ENCODE data around the gene SUPT3H. TPM values are rescaled to one million over a fixed set of nuclear protein-coding genes. Genes with fewer than 3 reads are reported as not detected.
A peak's percentile ranks its signal among the peaks of the same experiment; 100 is the strongest.
"Not testable (repeated sequence)": the region's sequence is repeated elsewhere in the genome, so short reads cannot be mapped to it uniquely, and the experiment has no call there.

The SUPT3H gene
- total and polyA plus RNA-seq, 2 donors = 5.5 to 11.9 TPM

DNA sequence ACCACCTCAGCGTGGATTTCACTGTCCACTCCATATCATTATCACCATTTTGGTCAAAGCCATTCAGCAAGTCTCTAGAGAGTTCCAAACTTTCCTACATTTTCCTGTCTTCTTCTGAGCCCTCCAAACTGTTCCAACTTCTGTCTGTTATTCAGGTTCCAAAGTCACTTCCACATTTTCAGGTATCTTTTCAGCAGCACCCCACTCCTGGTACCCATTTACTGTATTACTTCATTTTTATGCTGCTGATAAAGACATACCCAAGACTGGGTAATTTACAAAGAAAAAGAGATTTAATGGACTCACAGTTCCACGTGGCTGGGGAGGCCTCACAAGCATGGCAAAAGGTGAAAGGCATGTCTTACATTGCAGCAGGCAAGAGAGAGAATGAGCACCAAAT lies 512.5 kb downstream of the SUPT3H start:
- H3K9me3 ChIP-seq (ENCODE audit: control insufficient read depth in 2 of 2, insufficient read depth in 1 of 2, low read length in 1 of 2); H3K4me3 ChIP-seq (ENCODE audit: low read length in 2 of 2); H3K4me1 ChIP-seq (ENCODE audit: control insufficient read depth in 2 of 2, insufficient read depth in 2 of 2, low read length in 2 of 2); H3K27ac ChIP-seq (ENCODE audit: low read depth in 1 of 2, low read length in 1 of 2); H3K27me3 ChIP-seq (ENCODE audit: control insufficient read depth in 2 of 2, insufficient read depth in 1 of 2, low read length in 1 of 2); DNase-seq (ENCODE audit: low read depth in 6 of 9, low spot score in 9 of 9); H3K36me3 ChIP-seq (ENCODE audit: control insufficient read depth in 2 of 2, insufficient read depth in 2 of 2, low read length in 1 of 2): not testable (repeated sequence)
- WGBS = 90% methylated on average over 2 of the region's 2 CpGs

DNA sequence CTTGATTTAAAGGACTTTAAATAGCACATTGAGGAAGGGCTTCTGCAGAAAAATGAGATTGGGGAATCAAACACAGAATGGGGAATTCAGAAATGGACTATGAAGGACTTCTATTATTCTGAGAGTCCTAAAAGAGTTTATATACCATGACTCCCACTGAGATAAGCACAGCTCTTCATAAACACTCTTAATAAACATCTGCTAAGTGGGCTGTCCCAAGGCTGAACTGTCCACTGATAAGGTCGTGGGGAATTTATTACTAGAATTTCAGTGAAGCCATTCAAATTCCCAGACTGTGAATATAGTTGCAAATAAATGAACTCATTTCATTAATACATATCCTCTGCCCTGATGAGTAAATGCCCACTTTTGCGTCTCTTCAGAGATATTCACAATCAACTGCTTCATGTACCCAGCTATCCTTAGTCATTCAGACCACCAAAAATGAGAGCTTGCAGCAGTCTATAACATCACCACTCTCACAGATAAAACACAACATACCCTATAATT lies 517.8 kb downstream of the SUPT3H start:
- no peak overlapping the region for H3K27ac ChIP-seq (ENCODE audit: low read depth in 1 of 2, low read length in 1 of 2)
- 77% methylated on average over 2 of the region's 2 CpGs for WGBS
- no peak overlapping the region for H3K4me3 ChIP-seq (ENCODE audit: low read length in 2 of 2)
- no peaks in the 10 kb centered on the region for H3K27me3 ChIP-seq (ENCODE audit: control insufficient read depth in 2 of 2, insufficient read depth in 1 of 2, low read length in 1 of 2)
- H3K4me1 ChIP-seq (ENCODE audit: control insufficient read depth in 2 of 2, insufficient read depth in 2 of 2, low read length in 2 of 2) = no peaks in the 10 kb centered on the region
- H3K36me3 ChIP-seq (ENCODE audit: control insufficient read depth in 2 of 2, insufficient read depth in 2 of 2, low read length in 1 of 2) = no peaks in the 10 kb centered on the region
- DNase-seq (ENCODE audit: low read depth in 6 of 9, low spot score in 9 of 9) = no peak
- H3K9me3 ChIP-seq (ENCODE audit: control insufficient read depth in 2 of 2, insufficient read depth in 1 of 2, low read length in 1 of 2) = no peaks in the 10 kb centered on the region

DNA sequence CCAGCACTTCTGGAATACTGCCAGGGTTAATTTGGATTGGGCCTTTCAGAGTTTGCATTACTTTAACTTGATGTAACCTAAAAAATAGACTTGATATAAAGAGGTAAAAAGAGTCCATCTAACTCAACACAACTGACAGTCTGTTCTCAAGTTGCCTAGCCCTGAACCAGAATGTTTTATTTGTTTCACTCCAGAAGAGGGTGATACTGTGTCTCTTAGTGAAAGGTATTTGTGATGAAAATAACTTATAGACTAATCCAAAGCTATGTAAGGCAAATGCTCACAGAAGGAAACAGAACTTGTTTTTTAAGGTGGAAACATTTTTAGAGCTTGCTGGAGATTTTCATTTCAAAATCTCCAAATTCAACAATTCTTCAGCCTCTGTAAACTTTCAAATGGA lies 518.7 kb downstream of the SUPT3H start:
- no peak overlapping the region for H3K4me3 ChIP-seq (ENCODE audit: low read length in 2 of 2)
- H3K36me3 ChIP-seq (ENCODE audit: control insufficient read depth in 2 of 2, insufficient read depth in 2 of 2, low read length in 1 of 2) = no peaks in the 10 kb centered on the region
- H3K9me3 ChIP-seq (ENCODE audit: control insufficient read depth in 2 of 2, insufficient read depth in 1 of 2, low read length in 1 of 2) = no peaks in the 10 kb centered on the region
- no peak overlapping the region for H3K27ac ChIP-seq (ENCODE audit: low read depth in 1 of 2, low read length in 1 of 2)
- DNase-seq (ENCODE audit: low read depth in 6 of 9, low spot score in 9 of 9) = peak in 1 of 9 donors; percentile 23
- no peaks in the 10 kb centered on the region for H3K27me3 ChIP-seq (ENCODE audit: control insufficient read depth in 2 of 2, insufficient read depth in 1 of 2, low read length in 1 of 2)
- H3K4me1 ChIP-seq (ENCODE audit: control insufficient read depth in 2 of 2, insufficient read depth in 2 of 2, low read length in 2 of 2) = no peaks in the 10 kb centered on the region

DNA sequence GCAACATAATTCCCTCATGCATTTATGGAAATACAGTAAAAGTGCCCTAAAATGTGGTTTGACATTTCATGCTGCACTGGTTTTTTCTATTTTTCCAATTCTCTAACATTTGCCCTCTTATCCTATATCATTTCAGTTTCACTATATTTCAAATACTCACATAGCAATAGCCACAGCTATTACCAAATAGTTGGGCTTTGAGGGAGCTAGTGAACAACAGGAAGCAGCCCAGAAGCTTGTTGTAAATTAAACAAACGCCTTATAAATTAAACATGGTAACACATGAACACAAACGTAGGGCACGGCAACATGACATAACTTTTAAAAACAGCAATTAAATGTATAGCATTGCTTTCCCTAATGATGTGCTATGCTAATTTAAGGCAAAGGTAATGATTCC lies 521.3 kb downstream of the SUPT3H start:
- 88% methylated on average over 3 of the region's 3 CpGs for WGBS
- H3K4me1 ChIP-seq (ENCODE audit: control insufficient read depth in 2 of 2, insufficient read depth in 2 of 2, low read length in 2 of 2) = no peaks in the 10 kb centered on the region
- H3K9me3 ChIP-seq (ENCODE audit: control insufficient read depth in 2 of 2, insufficient read depth in 1 of 2, low read length in 1 of 2) = no peaks in the 10 kb centered on the region
- H3K36me3 ChIP-seq (ENCODE audit: control insufficient read depth in 2 of 2, insufficient read depth in 2 of 2, low read length in 1 of 2) = no peaks in the 10 kb centered on the region
- no peak overlapping the region for H3K4me3 ChIP-seq (ENCODE audit: low read length in 2 of 2)
- H3K27ac ChIP-seq (ENCODE audit: low read depth in 1 of 2, low read length in 1 of 2) = no peak overlapping the region
- no peaks in the 10 kb centered on the region for H3K27me3 ChIP-seq (ENCODE audit: control insufficient read depth in 2 of 2, insufficient read depth in 1 of 2, low read length in 1 of 2)
- DNase-seq (ENCODE audit: low read depth in 6 of 9, low spot score in 9 of 9) = no peak

DNA sequence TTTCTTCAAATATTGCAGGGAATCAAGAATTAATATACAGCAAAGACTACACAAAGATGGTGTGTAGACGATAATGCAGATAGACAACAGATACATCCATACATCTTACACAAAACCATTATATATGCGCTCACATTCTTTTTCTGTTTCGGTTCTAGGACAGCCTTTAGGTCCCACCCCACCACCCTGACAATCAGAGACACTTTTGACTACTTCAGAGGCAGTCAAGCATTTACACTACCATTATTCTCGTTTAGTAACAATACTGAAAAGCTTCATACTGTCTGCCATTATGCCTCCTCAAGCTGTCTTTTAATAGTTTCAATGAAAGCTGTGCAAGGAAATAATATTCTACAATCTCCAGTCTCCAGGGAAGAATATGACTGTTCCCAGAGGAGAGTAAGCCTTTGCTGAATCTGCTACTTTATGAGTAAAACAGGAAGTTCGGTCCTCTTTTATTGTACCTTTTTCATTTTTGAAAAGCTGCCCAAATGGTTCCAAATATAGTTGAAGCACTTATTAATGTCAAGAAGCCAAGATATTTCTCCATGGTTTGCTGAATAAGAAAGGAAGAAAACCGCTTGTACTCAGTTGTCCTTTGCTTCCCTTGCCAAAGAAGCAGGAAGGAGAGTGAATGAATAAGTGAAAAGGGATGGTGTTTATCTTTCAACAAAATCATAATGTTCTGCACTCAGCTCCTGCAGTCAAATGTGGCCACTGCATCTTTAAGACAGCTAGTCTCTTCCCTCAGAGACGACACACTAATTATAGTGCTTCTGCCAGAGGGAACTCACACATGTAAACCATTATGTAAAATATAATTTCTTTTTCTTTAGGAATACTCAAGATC lies 521.9 kb downstream of the SUPT3H start:
- Histone ChIP-seq H3K27ac (ENCODE audit: low read depth in 1 of 2, low read length in 1 of 2) (no peak overlapping the region), H3K9me3 (ENCODE audit: control insufficient read depth in 2 of 2, insufficient read depth in 1 of 2, low read length in 1 of 2) (no peaks in the 10 kb centered on the region), H3K27me3 (ENCODE audit: control insufficient read depth in 2 of 2, insufficient read depth in 1 of 2, low read length in 1 of 2) (no peaks in the 10 kb centered on the region), H3K4me3 (ENCODE audit: low read length in 2 of 2) (no peak overlapping the region), H3K4me1 (ENCODE audit: control insufficient read depth in 2 of 2, insufficient read depth in 2 of 2, low read length in 2 of 2) (no peaks in the 10 kb centered on the region), H3K36me3 (ENCODE audit: control insufficient read depth in 2 of 2, insufficient read depth in 2 of 2, low read length in 1 of 2) (no peaks in the 10 kb centered on the region)
- WGBS = 91% methylated on average over 7 of the region's 7 CpGs
- DNase-seq (ENCODE audit: low read depth in 6 of 9, low spot score in 9 of 9) = no peak

DNA sequence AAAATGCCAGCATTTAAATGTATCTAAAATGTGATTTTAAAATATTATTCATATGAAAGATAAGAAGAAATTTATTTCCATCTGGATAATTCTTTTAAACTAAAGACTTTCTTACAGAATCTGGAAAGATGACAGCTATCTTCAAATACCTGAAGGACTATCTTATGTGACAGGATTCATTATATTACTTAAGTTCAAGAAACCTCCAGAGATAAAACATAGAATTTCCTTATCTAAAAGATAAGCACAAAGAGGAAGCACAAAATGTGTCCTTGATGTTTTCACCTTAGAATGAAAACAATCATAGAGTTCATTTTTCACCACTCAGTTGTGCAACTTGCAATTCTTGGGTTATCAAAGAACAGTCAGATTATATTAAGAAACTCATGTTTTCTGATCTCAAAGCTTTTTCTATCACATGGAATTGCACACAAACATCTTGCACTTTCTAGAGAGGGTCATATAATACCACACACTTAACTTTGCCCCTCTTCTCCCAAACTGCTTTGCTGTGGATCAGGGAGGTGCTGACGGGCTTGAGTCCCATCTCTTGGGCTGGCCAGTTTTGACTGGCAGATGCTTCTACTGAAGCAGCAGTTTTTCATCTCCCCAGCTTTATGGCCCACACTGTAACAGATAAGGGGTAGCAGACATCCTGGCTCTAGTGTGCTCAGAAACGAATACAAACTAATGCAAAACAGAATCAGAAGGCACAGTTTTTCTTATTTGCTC lies 522.9 kb downstream of the SUPT3H start:
- WGBS = 93% methylated on average over 2 of the region's 2 CpGs
- no peak overlapping the region for H3K4me3 ChIP-seq (ENCODE audit: low read length in 2 of 2)
- no peak overlapping the region for H3K27ac ChIP-seq (ENCODE audit: low read depth in 1 of 2, low read length in 1 of 2)

DNA sequence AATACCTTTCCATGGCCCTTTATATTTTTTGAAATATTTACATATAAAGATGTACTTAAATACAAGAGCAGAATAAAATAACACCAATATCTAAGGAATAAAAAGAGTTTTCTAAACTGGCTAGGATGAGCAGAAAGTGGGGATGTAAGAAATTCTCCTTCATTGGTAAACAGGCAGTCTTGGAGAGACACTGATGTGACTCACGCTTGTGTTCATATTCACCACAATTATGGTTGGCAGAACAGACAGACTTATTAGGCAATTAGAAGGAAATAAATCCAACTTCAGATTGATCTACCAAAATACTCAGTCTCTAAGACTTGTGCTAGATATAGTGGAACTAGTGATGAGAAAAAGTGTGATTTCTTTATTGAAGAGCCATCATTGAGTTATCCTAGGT lies 526.6 kb downstream of the SUPT3H start:
- H3K4me3 ChIP-seq (ENCODE audit: low read length in 2 of 2) = no peak overlapping the region
- no peaks in the 10 kb centered on the region for H3K36me3 ChIP-seq (ENCODE audit: control insufficient read depth in 2 of 2, insufficient read depth in 2 of 2, low read length in 1 of 2)
- no peaks in the 10 kb centered on the region for H3K9me3 ChIP-seq (ENCODE audit: control insufficient read depth in 2 of 2, insufficient read depth in 1 of 2, low read length in 1 of 2)
- H3K27me3 ChIP-seq (ENCODE audit: control insufficient read depth in 2 of 2, insufficient read depth in 1 of 2, low read length in 1 of 2) = no peaks in the 10 kb centered on the region
- no peaks in the 10 kb centered on the region for H3K4me1 ChIP-seq (ENCODE audit: control insufficient read depth in 2 of 2, insufficient read depth in 2 of 2, low read length in 2 of 2)
- H3K27ac ChIP-seq (ENCODE audit: low read depth in 1 of 2, low read length in 1 of 2) = no peak overlapping the region
- WGBS = 95% methylated on average over 1 of the region's 1 CpG
- no peak for DNase-seq (ENCODE audit: low read depth in 6 of 9, low spot score in 9 of 9)

More for the DNA sequence above, 522.9 kb downstream of the SUPT3H start:
- Histone ChIP-seq H3K36me3 (ENCODE audit: control insufficient read depth in 2 of 2, insufficient read depth in 2 of 2, low read length in 1 of 2) (no peaks in the 10 kb centered on the region), H3K9me3 (ENCODE audit: control insufficient read depth in 2 of 2, insufficient read depth in 1 of 2, low read length in 1 of 2) (no peaks in the 10 kb centered on the region), H3K4me1 (ENCODE audit: control insufficient read depth in 2 of 2, insufficient read depth in 2 of 2, low read length in 2 of 2) (no peaks in the 10 kb centered on the region), H3K27me3 (ENCODE audit: control insufficient read depth in 2 of 2, insufficient read depth in 1 of 2, low read length in 1 of 2) (no peaks in the 10 kb centered on the region)
- DNase-seq (ENCODE audit: low read depth in 6 of 9, low spot score in 9 of 9) = no peak

DNA sequence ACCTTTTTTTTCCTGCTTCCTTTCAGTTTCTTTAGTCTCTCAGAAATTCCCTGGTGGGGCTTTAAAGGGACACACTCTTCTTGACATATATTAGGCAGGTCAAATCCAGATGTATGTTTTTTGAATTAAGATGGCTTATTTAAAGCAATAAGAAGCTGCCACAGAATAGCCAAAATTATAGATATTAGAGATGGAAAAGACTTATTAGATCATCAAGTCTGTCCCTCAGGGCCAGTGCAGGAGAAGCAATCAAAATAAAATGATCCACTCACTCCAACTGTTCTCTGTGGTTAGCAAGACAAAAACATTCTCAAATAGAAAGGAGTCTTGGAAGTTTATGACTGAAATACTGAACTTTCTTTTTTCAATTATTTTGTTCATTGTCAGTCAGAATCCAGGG lies 527.4 kb downstream of the SUPT3H start:
- no peak for DNase-seq (ENCODE audit: low read depth in 6 of 9, low spot score in 9 of 9)
- no peaks in the 10 kb centered on the region for H3K4me1 ChIP-seq (ENCODE audit: control insufficient read depth in 2 of 2, insufficient read depth in 2 of 2, low read length in 2 of 2)
- H3K36me3 ChIP-seq (ENCODE audit: control insufficient read depth in 2 of 2, insufficient read depth in 2 of 2, low read length in 1 of 2) = no peaks in the 10 kb centered on the region
- no peak overlapping the region for H3K27ac ChIP-seq (ENCODE audit: low read depth in 1 of 2, low read length in 1 of 2)
- H3K27me3 ChIP-seq (ENCODE audit: control insufficient read depth in 2 of 2, insufficient read depth in 1 of 2, low read length in 1 of 2) = no peaks in the 10 kb centered on the region
- H3K9me3 ChIP-seq (ENCODE audit: control insufficient read depth in 2 of 2, insufficient read depth in 1 of 2, low read length in 1 of 2) = no peaks in the 10 kb centered on the region
- H3K4me3 ChIP-seq (ENCODE audit: low read length in 2 of 2) = no peak overlapping the region

DNA sequence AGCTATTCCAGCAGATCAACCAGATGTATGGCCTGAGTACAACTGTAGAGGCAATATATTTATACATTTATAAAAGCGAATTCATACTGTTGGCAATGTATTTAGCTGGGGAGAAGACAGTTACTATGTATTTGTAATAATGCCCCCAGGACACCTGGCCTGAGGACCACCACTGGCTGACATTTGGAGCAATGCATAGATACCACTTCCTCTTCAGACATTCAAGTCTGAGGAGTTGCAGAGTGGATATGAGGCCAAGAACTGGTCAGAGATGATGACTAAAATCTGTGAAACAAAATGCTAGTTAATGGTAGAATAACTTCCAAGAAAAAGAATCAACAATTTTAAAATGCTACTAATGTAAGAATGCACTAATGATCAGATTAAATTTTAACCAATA lies 527.9 kb downstream of the SUPT3H start:
- H3K27me3 ChIP-seq (ENCODE audit: control insufficient read depth in 2 of 2, insufficient read depth in 1 of 2, low read length in 1 of 2) = no peaks in the 10 kb centered on the region
- no peak overlapping the region for H3K4me3 ChIP-seq (ENCODE audit: low read length in 2 of 2)
- H3K36me3 ChIP-seq (ENCODE audit: control insufficient read depth in 2 of 2, insufficient read depth in 2 of 2, low read length in 1 of 2) = no peaks in the 10 kb centered on the region
- H3K9me3 ChIP-seq (ENCODE audit: control insufficient read depth in 2 of 2, insufficient read depth in 1 of 2, low read length in 1 of 2) = no peaks in the 10 kb centered on the region
- 96% methylated on average over 1 of the region's 1 CpG for WGBS
- no peak for DNase-seq (ENCODE audit: low read depth in 6 of 9, low spot score in 9 of 9)
- no peaks in the 10 kb centered on the region for H3K4me1 ChIP-seq (ENCODE audit: control insufficient read depth in 2 of 2, insufficient read depth in 2 of 2, low read length in 2 of 2)
- no peak overlapping the region for H3K27ac ChIP-seq (ENCODE audit: low read depth in 1 of 2, low read length in 1 of 2)
